Measurements from ENCODE around the gene KLK13. TPM values are rescaled to one million over a fixed set of nuclear protein-coding genes. Genes with fewer than 3 reads are reported as not detected.

The KLK13 gene
- total RNA-seq, 1 donor: not detected

GRCh38 chr19:51027126-51027806 lies 37.6 kb downstream of the KLK13 start:
- DNase-seq (ENCODE audit: insufficient read length, low spot score, missing footprints): peak; percentile 78
- Histone ChIP-seq H3K4me3 (ENCODE audit: insufficient read depth, low read length) (no peak overlapping the region), H3K27ac (ENCODE audit: low read depth, low read length) (no peak overlapping the region), H4K20me1 (ENCODE audit: insufficient read depth, low read length) (no peaks in the 10 kb centered on the region), H3K4me1 (ENCODE audit: insufficient read depth, low read length) (no peaks in the 10 kb centered on the region), H3K9me3 (ENCODE audit: low read depth, low read length) (no peaks in the 10 kb centered on the region), H3K79me2 (ENCODE audit: insufficient read depth, low read length) (no peaks in the 10 kb centered on the region), H3K36me3 (ENCODE audit: insufficient read depth, low read length) (no peaks in the 10 kb centered on the region), H2AFZ (ENCODE audit: low read length) (no peak overlapping the region), H3K4me2 (ENCODE audit: insufficient read depth, low read length) (no peak overlapping the region), H3K27me3 (ENCODE audit: insufficient read depth, low read length) (peaks cover 17% of the 10 kb centered on the region)
- no peak for TF ChIP-seq CTCF (IDR thresholded peaks at IDR 0.05; ENCODE audit: extremely low read depth, low read depth, low read length)

- Histone ChIP-seq H4K20me1 (ENCODE audit: insufficient read depth, low read length) (no peaks in the 10 kb centered on the region), H3K27ac (ENCODE audit: low read depth, low read length) (no peak within 1 kb of the TSS), H3K79me2 (ENCODE audit: insufficient read depth, low read length) (no peaks in the 10 kb centered on the region), H3K9me3 (ENCODE audit: low read depth, low read length) (no peaks in the 10 kb centered on the region), H3K36me3 (ENCODE audit: insufficient read depth, low read length) (no peaks in the 10 kb centered on the region), H3K27me3 (ENCODE audit: insufficient read depth, low read length) (peaks cover 17% of the 10 kb centered on the region), H3K4me2 (ENCODE audit: insufficient read depth, low read length) (no peak within 1 kb of the TSS), H3K4me1 (ENCODE audit: insufficient read depth, low read length) (no peaks in the 10 kb centered on the region), H2AFZ (ENCODE audit: low read length) (no peak within 1 kb of the TSS), H3K4me3 (ENCODE audit: insufficient read depth, low read length) (no peak within 1 kb of the TSS)
- no peak for TF ChIP-seq CTCF (IDR thresholded peaks at IDR 0.05; ENCODE audit: extremely low read depth, low read depth, low read length)
- DNase-seq (ENCODE audit: insufficient read length, low spot score, missing footprints): peak; percentile 74
Measured at GRCh38 chr19:51026554-51026831, 38.4 kb downstream of the KLK13 start, which contains the start of gene KLK11. KLK11 (minus strand) TSS chr19:51026616; CDS start chr19:51025631, 985 bp downstream.

GRCh38 chr19:51025809-51026553 lies 38.9 kb downstream of the KLK13 start:
- no peaks in the 10 kb centered on the region for H3K36me3 ChIP-seq (ENCODE audit: insufficient read depth, low read length)
- DNase-seq (ENCODE audit: insufficient read length, low spot score, missing footprints): peak; percentile 86
- H4K20me1 ChIP-seq (ENCODE audit: insufficient read depth, low read length): no peaks in the 10 kb centered on the region
- peaks cover 17% of the 10 kb centered on the region for H3K27me3 ChIP-seq (ENCODE audit: insufficient read depth, low read length)
- no peak for TF ChIP-seq CTCF (IDR thresholded peaks at IDR 0.05; ENCODE audit: extremely low read depth, low read depth, low read length)
- no peaks in the 10 kb centered on the region for H3K4me1 ChIP-seq (ENCODE audit: insufficient read depth, low read length)
- no peaks in the 10 kb centered on the region for H3K9me3 ChIP-seq (ENCODE audit: low read depth, low read length)
- no peak overlapping the region for H3K4me3 ChIP-seq (ENCODE audit: insufficient read depth, low read length)
- no peak overlapping the region for H2AFZ ChIP-seq (ENCODE audit: low read length)
- H3K79me2 ChIP-seq (ENCODE audit: insufficient read depth, low read length): no peaks in the 10 kb centered on the region
- H3K27ac ChIP-seq (ENCODE audit: low read depth, low read length): no peak overlapping the region
- no peak overlapping the region for H3K4me2 ChIP-seq (ENCODE audit: insufficient read depth, low read length)

GRCh38 chr19:51025401-51025800 lies 39.5 kb downstream of the KLK13 start:
- no peak overlapping the region for H3K4me2 ChIP-seq (ENCODE audit: insufficient read depth, low read length)
- peaks cover 17% of the 10 kb centered on the region for H3K27me3 ChIP-seq (ENCODE audit: insufficient read depth, low read length)
- H3K9me3 ChIP-seq (ENCODE audit: low read depth, low read length): no peaks in the 10 kb centered on the region
- peak; percentile 67 for DNase-seq (ENCODE audit: insufficient read length, low spot score, missing footprints)
- no peaks in the 10 kb centered on the region for H3K4me1 ChIP-seq (ENCODE audit: insufficient read depth, low read length)
- no peak overlapping the region for H3K4me3 ChIP-seq (ENCODE audit: insufficient read depth, low read length)
- no peaks in the 10 kb centered on the region for H3K79me2 ChIP-seq (ENCODE audit: insufficient read depth, low read length)
- no peak overlapping the region for H3K27ac ChIP-seq (ENCODE audit: low read depth, low read length)
- no peaks in the 10 kb centered on the region for H3K36me3 ChIP-seq (ENCODE audit: insufficient read depth, low read length)
- no peak overlapping the region for H2AFZ ChIP-seq (ENCODE audit: low read length)
- no peak for TF ChIP-seq CTCF (IDR thresholded peaks at IDR 0.05; ENCODE audit: extremely low read depth, low read depth, low read length)
- H4K20me1 ChIP-seq (ENCODE audit: insufficient read depth, low read length): no peaks in the 10 kb centered on the region
